Measurements from ENCODE around the gene RNF121.
"Not testable (repeated sequence)": the region's sequence is repeated elsewhere in the genome, so short reads cannot be mapped to it uniquely, and the experiment has no call there.

The RNF121 gene

DNA sequence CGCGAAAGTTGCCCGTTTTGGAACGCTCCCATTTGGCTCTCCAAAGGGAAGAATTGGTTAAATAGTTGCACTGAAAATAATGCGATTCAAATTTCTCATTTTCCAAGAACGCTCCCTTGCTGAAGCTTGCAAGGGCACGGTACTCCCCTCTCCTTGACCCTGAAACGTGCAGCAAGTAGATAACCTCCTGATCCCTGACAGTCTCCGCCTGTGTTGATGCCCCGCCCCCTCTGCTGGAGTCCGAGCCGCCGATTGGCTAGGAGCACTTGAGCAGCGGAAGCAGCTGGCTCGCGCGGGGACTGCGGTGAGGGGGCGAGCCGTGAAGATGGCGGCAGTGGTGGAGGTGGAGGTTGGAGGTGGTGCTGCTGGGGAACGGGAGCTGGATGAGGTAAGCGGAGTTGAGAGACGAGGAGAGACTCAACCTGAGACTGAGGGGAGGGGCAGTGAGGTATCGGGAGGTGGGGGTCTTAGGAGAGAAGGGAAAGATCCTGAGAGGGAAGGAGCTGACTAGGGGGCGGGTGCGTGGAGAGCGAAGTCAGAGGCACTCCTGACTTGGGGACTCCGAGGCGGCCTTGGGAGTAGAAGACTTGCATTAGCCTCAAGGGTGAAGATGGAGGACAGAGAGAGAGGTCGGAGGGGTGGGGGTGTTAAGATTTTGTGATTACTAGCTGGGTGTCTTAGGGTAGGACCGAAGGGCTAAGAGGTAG is at the start of gene RNF121:
RNF121 (plus strand) TSS at position 310 of the 707 bp plus-strand sequence; CDS start at position 326, 16 bp downstream.
- H3K9me3 ChIP-seq (ENCODE audit: control insufficient read depth, low read depth, low read length), result no peaks in the 10 kb centered on the region
- no peaks in the 10 kb centered on the region for H3K27me3 ChIP-seq (ENCODE audit: control insufficient read depth, insufficient read depth, low read length)
- H3K9ac ChIP-seq (ENCODE audit: low read length), result peak within 1 kb of the TSS; percentile 97
- H3K27ac ChIP-seq (ENCODE audit: low read length), result peak within 1 kb of the TSS; percentile 99
- H3K4me1 ChIP-seq (ENCODE audit: control insufficient read depth, low read depth, low read length), result peaks cover 9% of the 10 kb centered on the region
- peak within 1 kb of the TSS; percentile 93 for H3K4me3 ChIP-seq (ENCODE audit: low read length)
- H3K36me3 ChIP-seq (ENCODE audit: control insufficient read depth, low read depth, low read length), result no peaks in the 10 kb centered on the region

- not testable (repeated sequence) for H3K36me3 ChIP-seq (ENCODE audit: control insufficient read depth, low read depth, low read length); H3K27ac ChIP-seq (ENCODE audit: low read length); H3K27me3 ChIP-seq (ENCODE audit: control insufficient read depth, insufficient read depth, low read length); H3K4me1 ChIP-seq (ENCODE audit: control insufficient read depth, low read depth, low read length); H3K9ac ChIP-seq (ENCODE audit: low read length); H3K4me3 ChIP-seq (ENCODE audit: low read length); H3K9me3 ChIP-seq (ENCODE audit: control insufficient read depth, low read depth, low read length)
These were observed 43.0 kb upstream of the RNF121 start for GRCh38 chr11:71885806-71886205.

DNA sequence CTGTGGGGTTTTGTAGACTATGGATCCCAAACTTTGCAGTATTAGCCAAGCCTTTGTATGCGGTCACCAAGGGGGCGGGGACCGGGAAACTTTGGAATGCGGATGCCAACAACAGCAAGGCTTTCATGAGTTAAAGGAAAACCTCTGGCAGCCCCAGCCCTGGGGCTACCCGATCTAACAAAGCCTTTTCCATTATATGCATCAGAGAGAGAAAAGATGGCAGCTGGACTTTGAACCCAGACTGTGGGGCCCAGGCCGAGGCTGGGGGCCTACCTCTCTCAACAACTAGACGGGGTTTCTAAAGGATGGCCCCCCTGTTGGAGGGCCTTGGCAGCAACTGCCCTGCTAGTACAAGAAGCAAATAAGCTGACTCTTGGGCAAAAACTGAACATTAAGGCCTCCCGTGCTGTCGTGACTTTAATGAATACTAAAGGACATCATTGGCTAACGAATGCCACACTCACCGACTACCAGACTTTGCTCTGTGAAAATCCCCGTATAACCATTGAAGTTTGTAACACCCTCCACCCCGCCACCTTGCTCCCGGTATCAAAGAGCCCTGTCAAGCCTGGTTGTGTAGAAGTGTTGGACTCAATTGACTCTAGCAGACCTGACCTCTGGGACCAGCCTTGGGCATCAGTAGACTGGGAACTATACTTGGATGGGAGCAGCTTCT is 40.4 kb upstream of the RNF121 start:
- H3K27ac ChIP-seq (ENCODE audit: low read length); H3K4me1 ChIP-seq (ENCODE audit: control insufficient read depth, low read depth, low read length); H3K9ac ChIP-seq (ENCODE audit: low read length); H3K9me3 ChIP-seq (ENCODE audit: control insufficient read depth, low read depth, low read length); H3K36me3 ChIP-seq (ENCODE audit: control insufficient read depth, low read depth, low read length); H3K27me3 ChIP-seq (ENCODE audit: control insufficient read depth, insufficient read depth, low read length); H3K4me3 ChIP-seq (ENCODE audit: low read length): not testable (repeated sequence)

DNA sequence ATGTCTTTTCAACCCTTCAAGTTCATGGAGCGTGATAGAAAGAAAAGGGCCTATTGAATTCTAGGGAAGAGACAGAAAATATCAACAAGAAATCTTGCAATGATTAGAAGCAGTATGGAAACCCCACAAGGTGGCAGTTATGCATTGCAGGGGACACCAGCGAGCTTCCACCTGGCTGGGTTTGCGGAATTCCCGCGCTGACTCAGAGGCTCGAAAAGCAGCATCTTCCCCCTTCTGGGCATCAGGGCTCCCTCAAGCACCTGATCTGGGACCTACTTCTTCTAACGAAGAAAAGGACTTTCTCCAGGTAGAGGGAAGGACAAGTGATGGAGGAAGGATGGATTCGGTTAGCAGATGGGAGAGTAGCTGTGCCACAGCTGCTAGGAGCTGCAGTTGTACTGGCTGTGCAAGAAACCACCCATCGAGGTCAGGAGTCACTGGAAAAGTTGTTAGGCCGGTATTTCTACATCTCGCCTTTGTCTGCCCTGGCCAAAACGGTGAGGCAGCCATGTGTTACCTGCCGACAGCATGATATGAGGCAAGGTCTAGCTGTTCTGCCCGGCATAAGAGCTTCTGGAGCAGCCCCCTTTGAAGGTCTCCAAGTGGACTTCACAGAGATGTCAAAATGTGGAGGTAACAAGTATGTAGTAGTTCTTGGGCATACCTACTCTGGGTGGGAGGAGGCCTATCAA is 39.5 kb upstream of the RNF121 start:
- not testable (repeated sequence) for H3K4me3 ChIP-seq (ENCODE audit: low read length); H3K27me3 ChIP-seq (ENCODE audit: control insufficient read depth, insufficient read depth, low read length); H3K9ac ChIP-seq (ENCODE audit: low read length); H3K4me1 ChIP-seq (ENCODE audit: control insufficient read depth, low read depth, low read length); H3K36me3 ChIP-seq (ENCODE audit: control insufficient read depth, low read depth, low read length); H3K27ac ChIP-seq (ENCODE audit: low read length); H3K9me3 ChIP-seq (ENCODE audit: control insufficient read depth, low read depth, low read length)

DNA sequence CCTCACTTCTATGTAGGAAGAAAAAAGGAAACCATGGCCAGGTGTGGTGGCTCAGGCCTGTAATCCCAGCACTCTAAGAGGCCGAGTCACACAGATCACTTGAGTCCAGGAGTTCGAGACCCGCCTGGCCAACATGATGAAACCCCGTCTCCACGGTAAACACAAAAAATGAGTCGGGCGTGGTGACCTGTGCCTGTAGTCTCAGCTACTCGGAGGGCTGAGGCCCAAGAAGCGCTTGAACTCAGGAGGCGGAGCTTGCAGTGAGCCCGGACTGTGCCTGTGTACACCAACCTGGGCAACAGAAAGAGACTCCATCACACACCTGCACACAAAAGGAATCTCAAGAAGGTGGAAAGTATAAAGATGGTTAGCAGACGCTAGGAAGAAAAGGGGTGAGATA is 32.9 kb upstream of the RNF121 start:
- no peak overlapping the region for H3K9ac ChIP-seq (ENCODE audit: low read length)
- H3K9me3 ChIP-seq (ENCODE audit: control insufficient read depth, low read depth, low read length), result no peaks in the 10 kb centered on the region
- H3K4me1 ChIP-seq (ENCODE audit: control insufficient read depth, low read depth, low read length), result no peaks in the 10 kb centered on the region
- H3K4me3 ChIP-seq (ENCODE audit: low read length), result no peak overlapping the region
- no peaks in the 10 kb centered on the region for H3K27me3 ChIP-seq (ENCODE audit: control insufficient read depth, insufficient read depth, low read length)
- no peaks in the 10 kb centered on the region for H3K36me3 ChIP-seq (ENCODE audit: control insufficient read depth, low read depth, low read length)
- H3K27ac ChIP-seq (ENCODE audit: low read length), result no peak overlapping the region

GRCh38 chr11:71901137-71901536 is 27.7 kb upstream of the RNF121 start:
- not testable (repeated sequence) for H3K4me3 ChIP-seq (ENCODE audit: low read length); H3K27me3 ChIP-seq (ENCODE audit: control insufficient read depth, insufficient read depth, low read length)

GRCh38 chr11:71908218-71908617 is 20.6 kb upstream of the RNF121 start:
- no peak overlapping the region for H3K27ac ChIP-seq (ENCODE audit: low read length)
- no peaks in the 10 kb centered on the region for H3K9me3 ChIP-seq (ENCODE audit: control insufficient read depth, low read depth, low read length)
- H3K27me3 ChIP-seq (ENCODE audit: control insufficient read depth, insufficient read depth, low read length), result no peaks in the 10 kb centered on the region
- H3K36me3 ChIP-seq (ENCODE audit: control insufficient read depth, low read depth, low read length), result no peaks in the 10 kb centered on the region
- no peaks in the 10 kb centered on the region for H3K4me1 ChIP-seq (ENCODE audit: control insufficient read depth, low read depth, low read length)
- no peak overlapping the region for H3K9ac ChIP-seq (ENCODE audit: low read length)
- no peak overlapping the region for H3K4me3 ChIP-seq (ENCODE audit: low read length)

More at GRCh38 chr11:71901137-71901536, 27.7 kb upstream of the RNF121 start:
- not testable (repeated sequence) for H3K36me3 ChIP-seq (ENCODE audit: control insufficient read depth, low read depth, low read length); H3K9ac ChIP-seq (ENCODE audit: low read length); H3K9me3 ChIP-seq (ENCODE audit: control insufficient read depth, low read depth, low read length); H3K27ac ChIP-seq (ENCODE audit: low read length); H3K4me1 ChIP-seq (ENCODE audit: control insufficient read depth, low read depth, low read length)

DNA sequence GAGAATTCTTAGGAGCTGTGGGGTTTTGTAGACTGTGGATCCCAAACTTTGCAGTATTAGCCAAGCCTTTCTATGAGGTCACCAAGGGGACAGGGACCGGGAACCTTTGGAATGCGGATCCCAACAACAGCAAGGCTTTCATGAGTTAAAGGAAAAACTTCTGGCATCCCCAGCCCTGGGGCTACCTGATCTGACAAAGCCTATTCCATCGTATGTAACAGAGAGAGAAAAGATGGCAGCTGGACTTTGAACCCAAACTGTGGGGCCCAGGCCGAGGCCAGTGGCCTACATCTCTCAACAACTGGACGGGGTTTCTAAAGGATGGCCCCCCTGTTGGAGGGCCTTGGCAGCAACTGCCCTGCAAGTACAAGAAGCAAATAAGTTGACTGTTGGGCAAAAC is 18.1 kb upstream of the RNF121 start:
- H3K9me3 ChIP-seq (ENCODE audit: control insufficient read depth, low read depth, low read length); H3K4me1 ChIP-seq (ENCODE audit: control insufficient read depth, low read depth, low read length); H3K4me3 ChIP-seq (ENCODE audit: low read length); H3K27ac ChIP-seq (ENCODE audit: low read length); H3K27me3 ChIP-seq (ENCODE audit: control insufficient read depth, insufficient read depth, low read length); H3K9ac ChIP-seq (ENCODE audit: low read length): not testable (repeated sequence)
- peaks cover 16% of the 10 kb centered on the region for H3K36me3 ChIP-seq (ENCODE audit: control insufficient read depth, low read depth, low read length)

DNA sequence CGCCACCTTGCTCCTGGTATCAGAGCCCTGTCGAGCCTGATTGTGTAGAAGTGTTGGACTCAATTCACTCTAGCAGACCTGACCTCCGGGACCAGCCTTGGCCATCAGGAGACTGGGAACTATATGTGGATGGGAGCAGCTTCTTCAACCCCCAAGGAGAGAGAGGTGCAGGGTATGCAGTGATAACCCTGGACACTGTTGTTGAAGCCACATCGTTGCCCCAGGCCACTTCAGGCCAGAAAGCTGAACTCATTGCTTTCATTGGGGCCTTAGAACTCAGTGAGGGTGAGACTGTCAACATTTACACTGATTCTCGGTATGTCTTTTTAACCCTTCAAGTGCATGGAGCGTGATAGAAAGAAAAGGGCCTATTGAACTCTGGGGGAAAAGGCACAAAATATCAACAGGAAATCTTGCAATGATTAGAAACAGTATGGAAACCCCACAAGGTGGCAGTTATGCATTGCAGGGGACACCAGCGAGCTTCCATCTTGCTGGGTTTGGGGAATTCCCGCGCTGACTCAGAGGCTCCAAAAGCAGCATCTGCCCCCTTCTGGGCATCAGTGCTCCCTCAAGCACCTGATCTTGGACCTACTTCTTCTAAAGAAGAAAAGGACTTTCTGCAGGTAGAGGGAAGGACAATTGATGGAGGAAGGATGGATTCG is 17.4 kb upstream of the RNF121 start:
- not testable (repeated sequence) for H3K27ac ChIP-seq (ENCODE audit: low read length); H3K9me3 ChIP-seq (ENCODE audit: control insufficient read depth, low read depth, low read length); H3K27me3 ChIP-seq (ENCODE audit: control insufficient read depth, insufficient read depth, low read length); H3K4me1 ChIP-seq (ENCODE audit: control insufficient read depth, low read depth, low read length); H3K4me3 ChIP-seq (ENCODE audit: low read length); H3K9ac ChIP-seq (ENCODE audit: low read length)
- peaks cover 22% of the 10 kb centered on the region for H3K36me3 ChIP-seq (ENCODE audit: control insufficient read depth, low read depth, low read length)

DNA sequence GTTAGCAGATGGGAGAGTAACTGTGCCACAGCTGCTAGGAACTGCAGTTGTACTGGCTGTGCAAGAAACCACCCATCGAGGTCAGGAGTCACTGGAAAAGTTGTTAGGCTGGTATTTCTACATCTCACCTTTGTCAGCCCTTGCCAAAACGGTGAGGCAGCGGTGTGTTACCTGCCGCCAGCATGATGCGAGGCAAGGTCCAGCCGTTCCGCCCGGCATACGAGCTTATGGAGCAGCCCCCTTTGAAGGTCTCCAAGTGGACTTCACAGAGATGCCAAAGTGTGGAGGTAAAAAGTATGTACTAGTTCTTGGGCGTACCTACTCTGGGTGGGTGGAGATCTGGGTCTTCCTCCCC is 16.9 kb upstream of the RNF121 start:
- H3K9ac ChIP-seq (ENCODE audit: low read length); H3K27me3 ChIP-seq (ENCODE audit: control insufficient read depth, insufficient read depth, low read length); H3K4me1 ChIP-seq (ENCODE audit: control insufficient read depth, low read depth, low read length); H3K9me3 ChIP-seq (ENCODE audit: control insufficient read depth, low read depth, low read length); H3K4me3 ChIP-seq (ENCODE audit: low read length); H3K27ac ChIP-seq (ENCODE audit: low read length): not testable (repeated sequence)
- H3K36me3 ChIP-seq (ENCODE audit: control insufficient read depth, low read depth, low read length), result peaks cover 25% of the 10 kb centered on the region

- Histone ChIP-seq H3K9ac (ENCODE audit: low read length) (no peak overlapping the region), H3K36me3 (ENCODE audit: control insufficient read depth, low read depth, low read length) (peaks cover 31% of the 10 kb centered on the region)
These were observed 14.9 kb upstream of the RNF121 start for GRCh38 chr11:71913756-71914526.

More at GRCh38 chr11:71913756-71914526, 14.9 kb upstream of the RNF121 start:
- Histone ChIP-seq H3K4me1 (ENCODE audit: control insufficient read depth, low read depth, low read length) (no peaks in the 10 kb centered on the region), H3K4me3 (ENCODE audit: low read length) (no peak overlapping the region), H3K27me3 (ENCODE audit: control insufficient read depth, insufficient read depth, low read length) (no peaks in the 10 kb centered on the region), H3K27ac (ENCODE audit: low read length) (no peak overlapping the region), H3K9me3 (ENCODE audit: control insufficient read depth, low read depth, low read length) (no peaks in the 10 kb centered on the region)
